ENCODE data around the gene RDH12.

- no peak for TF ChIP-seq CTCF (conservative IDR thresholded peaks at IDR 0.05; ENCODE audit: low read length)
- TF ChIP-seq EZH2phosphoT487 (IDR thresholded peaks at IDR 0.05; ENCODE audit: borderline replicate concordance, low read depth, low read length), result no peak
Measured at GRCh38 chr14:67748312-67748711, 46.6 kb downstream of the RDH12 start.
